NCI-H146 treated with DMSO at 0.1 percent for 48 hours (cell line): ENCODE measurements around the gene ZNF594.
"Not testable (repeated sequence)": the region's sequence is repeated elsewhere in the genome, so short reads cannot be mapped to it uniquely, and the experiment has no call there.

Source experiments
- DNase-seq: peaks from one replicate; lab custom pipeline; 2025; ENCODE audit not compliant: unreplicated experiment; lab: John Stamatoyannopoulos, UW

ZNF594 gene

DNA sequence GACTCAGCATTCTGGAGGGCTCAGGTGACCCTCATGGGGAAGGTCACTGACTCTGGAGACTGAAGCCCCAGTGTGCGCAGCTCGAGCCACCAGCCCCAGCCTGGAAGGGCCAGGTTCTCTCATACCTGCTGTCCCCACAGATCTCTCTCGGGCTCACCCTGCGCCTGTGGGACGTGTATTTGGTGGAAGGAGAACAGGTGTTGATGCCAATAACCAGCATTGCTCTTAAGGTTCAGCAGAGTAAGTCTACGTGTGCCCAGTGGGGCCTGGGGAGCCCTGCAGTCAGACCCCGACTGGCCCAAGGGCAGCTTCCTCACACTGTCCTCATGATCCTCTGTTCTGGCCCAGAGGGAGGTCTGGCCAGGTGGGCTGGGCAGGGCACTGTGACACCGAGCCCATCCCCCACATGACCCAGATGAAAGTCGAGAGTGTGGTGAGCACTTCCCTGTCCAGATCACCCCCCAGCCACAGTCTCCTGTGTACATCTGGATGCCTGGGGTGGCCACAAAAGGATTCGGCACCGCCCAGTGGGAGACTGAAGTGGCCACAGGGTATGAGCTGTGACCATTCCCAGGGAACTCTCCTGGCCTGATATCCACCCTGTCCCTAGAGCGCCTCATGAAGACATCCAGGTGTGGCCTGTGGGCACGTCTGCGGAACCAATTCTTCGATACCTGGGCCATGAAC lies 54.0 kb downstream of the ZNF594 start:
- DNase-seq, result not testable (repeated sequence)

DNA sequence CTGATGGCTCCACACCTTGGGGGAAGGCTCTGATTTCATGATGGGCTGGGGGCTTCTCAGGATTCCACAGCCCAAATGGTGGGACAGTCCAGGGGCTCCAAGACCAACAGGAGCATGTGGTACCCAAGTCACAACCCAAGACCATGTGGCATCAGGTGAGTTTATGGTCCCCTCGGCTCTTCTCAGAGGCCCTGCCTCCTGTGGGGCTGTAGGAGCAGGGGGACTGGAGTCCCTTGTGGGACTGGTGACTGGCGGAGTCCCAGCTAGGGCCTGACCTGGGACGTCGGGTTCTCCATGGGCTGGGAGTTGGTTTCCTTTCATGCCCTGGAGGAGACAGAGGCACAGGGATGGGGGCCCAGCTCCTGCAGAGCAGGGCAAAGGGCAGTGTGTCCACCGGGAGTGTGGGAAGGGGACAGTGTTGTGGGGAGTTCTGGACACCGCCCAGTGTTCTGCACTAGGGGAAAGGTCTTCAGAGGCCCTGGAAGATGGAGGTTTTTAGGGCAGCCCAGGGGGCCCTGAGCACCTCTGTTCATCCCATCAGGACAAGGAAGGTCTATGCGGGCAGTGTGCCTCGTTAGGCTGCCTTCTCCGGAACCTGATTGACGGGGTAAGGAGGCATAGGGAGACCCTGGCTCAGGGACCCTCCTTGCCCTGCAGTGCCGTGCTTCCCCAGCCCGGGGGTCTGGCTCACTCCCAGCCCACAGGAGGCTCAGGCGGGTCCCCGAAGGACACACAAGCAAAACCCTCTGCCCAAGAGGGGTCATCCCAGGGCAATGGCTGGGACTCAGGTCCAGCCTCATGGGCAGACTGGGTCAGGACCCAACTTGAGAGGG lies 54.9 kb downstream of the ZNF594 start:
- not testable (repeated sequence) for DNase-seq

DNA sequence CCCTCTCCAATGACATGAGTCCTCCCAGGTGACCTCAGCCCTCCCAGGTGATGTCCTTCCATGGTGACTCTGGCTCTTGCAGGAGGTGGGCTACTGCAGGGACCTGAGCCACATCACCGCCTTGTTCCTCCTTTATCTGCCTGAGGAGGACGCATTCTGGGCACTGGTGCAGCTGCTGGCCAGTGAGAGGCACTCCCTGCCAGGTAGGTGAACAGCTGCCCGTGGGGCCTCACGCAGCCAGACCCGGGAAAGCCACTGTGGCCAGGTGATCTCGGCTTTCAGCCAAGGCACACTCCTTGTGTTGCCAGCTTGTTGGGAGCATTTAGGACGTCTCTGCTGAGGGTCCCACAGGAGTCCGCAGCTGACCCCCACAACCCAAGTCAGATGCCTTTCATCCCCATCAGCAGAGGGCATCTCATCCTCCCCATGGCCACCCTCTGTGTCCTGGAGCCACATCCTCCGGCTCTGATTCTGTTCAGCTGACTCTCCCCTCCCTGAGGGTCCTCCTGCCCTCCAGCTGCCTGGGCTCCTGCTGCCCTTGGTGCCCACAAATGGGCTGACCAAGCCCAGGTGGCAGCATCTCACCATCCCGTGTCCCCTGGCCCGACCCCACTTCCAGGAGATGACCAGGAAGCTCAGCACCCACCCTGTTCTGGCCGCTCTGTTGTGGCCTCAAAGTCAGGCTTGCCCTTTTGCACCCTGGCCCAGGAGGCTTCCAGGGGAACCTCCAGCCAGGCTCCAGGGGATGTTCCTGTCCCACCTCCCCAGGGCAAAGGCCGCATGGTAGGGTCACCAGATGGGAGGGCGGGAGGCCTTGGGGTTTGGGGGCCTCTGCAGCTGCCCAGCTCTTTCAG lies 55.7 kb downstream of the ZNF594 start:
- DNase-seq, result no peak

DNA sequence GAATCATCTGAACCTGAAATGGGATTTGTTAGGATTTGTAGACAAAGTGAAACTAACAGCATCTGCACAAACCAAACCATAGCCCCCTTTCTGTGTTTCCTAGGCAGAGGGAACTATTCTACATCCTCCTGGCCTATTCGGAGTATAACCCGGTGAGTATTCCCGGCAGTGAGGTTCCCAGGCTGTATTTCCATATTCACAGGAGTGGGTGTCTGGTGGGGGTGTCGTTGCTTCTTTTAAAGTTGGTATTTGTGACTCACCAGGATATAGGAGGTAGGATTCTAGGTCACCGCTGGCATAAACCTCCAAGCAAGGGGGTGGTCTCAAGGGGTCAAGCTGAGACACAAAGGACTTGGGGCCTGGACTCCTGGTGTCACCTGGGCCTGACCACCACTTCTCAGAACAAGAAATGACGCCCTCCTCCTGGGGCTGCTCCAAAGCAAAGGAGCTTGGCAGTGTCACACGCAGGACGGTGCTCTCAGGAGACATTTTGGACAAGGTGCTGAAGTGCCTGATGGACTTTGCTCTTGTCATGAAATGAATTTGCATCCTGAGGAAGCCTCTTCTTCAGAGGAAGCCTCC lies 56.4 kb downstream of the ZNF594 start:
- DNase-seq, result not testable (repeated sequence)

DNA sequence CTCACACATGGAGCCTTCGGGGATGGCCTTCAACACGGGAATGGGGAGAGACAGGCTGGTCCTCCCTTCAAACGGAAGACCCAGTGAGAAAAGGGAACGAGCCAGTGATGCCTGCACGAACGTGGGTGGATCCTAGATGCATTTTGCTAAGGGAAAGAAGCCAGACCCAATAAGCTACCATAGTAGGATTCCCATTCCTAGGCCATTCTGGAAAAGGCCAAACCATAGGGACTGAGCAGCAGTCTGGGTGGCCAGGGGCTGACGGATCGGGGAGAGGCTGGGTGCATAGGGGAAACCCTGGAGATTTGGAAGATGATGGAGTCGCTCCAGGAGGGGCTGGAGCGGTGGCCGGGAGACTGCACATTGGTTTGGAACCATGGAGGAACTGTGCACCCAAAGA lies 57.1 kb downstream of the ZNF594 start:
- not testable (repeated sequence) for DNase-seq

DNA sequence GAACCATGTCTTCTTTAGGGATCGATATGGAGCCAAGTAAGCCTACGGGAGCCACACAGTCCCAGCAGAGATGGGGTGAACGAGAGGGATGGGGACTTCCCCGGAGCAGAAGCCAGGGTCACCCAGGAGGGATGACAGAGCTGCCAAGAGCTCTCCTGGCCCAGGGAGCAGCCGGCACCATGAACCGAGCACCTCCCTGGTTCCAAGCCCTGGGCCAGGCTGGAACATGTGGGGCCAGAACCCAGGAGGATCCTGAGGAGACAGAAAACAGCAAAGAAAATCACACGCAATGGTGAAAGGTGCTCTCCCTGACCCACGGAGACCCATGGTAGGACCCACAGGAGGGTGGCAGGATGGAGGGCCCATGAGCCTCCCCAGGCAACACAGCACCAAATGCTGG lies 57.7 kb downstream of the ZNF594 start:
- not testable (repeated sequence) for DNase-seq

DNA sequence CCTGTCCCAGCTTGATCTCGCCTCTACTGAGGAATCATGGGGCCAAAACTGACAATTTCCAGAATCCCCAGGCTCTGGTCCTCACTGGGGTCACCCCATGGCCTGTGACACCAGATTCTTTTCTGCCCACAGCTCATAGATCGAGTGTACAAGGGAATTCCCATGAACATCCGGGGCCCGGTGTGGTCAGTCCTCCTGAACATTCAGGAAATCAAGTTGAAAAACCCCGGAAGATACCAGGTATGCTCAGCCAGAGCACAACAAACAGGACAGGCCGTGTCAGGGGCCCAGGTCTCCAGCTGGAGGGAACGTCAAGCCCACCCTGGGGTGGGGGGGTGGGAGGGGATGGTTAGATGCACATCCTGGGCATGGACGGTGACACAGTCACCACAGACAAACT lies 58.4 kb downstream of the ZNF594 start:
- DNase-seq, result no peak

DNA sequence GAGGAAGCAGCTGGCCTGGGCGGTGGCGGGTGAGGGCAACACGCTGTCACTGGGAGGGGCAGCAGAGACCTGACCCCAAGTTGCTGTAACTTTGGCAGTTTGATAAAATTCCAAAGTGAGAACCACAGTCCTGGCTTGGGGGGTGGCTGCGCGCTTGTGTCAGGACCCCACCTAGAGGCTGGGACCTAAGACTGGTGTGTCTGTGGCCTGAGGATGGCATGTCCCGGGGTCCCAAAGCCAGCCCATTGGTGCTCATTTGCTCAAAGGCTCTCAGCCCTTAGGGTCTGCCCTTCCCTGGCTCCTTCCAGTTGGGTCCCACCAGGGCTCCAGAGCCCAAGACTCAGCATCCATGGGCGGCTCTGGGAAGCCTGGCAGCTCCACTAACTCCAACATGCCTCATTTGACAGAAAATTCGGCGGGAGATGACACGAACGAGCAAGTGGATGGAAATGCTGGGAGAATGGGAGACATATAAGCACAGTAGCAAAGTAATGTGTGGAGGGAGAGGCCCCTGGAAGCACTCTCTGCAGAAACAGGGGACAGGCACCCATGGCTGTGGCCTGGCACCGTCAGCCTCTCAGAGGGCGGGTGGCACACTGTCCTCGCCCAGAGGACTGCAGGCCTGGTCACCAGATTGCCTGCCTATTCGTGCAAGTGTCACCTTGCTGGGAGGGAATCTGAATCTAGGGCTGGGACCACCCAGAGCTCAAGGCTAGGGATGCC lies 59.0 kb downstream of the ZNF594 start:
- not testable (repeated sequence) for DNase-seq

DNA sequence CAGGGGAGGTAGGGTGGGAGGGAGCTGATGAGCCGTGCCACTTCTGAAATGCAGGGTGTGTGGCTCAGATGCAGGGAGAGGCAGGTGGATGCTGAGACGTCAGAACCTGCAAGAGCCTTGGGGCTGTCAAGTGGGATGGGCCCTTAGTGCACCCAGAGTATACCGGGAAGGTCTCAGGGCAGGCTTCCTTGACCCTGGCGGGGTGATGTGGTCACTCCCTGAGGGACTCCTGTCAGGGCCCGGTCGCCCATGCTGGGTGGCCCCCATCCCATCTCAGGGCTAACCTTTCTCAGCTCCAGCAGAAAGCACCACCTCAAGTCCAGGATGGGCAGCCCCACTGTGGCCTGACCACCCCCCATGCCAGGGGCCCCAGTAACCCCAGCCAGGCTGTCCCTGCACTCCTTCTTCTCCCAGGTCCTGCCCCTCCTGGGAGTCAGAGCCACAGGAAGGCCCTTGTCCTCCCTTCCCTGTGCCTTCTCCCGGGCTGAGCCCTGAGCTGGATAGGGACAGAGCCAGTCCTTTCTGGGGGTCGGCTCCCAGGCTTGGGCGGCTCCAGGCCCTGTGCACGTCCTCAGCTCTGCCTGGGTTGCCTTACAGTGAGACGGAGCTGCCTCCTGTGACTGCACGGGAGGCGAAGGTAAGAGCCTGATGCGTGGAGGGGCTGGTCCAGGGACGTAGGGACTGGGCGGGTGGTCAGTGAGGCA lies 59.7 kb downstream of the ZNF594 start:
- not testable (repeated sequence) for DNase-seq

DNA sequence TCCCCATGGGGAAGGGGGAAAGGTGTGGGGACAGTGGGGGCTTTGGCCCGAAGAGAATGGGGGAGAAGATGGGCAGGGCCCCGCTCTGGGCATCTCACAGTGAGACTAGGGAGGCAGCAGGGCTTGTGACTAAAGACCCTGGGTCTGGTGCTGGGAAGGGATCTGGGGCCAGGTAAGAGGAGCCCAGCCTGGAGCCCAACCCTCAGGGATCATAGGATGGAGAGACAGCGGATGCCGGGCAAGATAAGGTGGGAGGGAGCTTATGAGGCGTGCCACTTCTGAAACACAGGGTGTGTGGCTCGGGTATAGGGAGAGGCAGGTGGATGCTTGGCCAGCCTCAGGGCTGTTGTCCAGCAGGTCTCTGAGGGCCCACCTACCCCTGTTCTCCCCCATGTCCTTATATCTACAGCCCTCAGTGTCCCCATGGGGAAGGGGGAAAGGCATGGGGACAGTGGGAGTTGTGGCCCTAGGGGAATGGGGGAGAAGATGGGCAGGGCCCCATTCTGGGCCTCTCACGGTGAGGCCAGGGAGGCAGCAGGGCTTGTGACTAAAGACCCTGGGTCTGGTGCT lies 60.4 kb downstream of the ZNF594 start:
- no peak for DNase-seq

DNA sequence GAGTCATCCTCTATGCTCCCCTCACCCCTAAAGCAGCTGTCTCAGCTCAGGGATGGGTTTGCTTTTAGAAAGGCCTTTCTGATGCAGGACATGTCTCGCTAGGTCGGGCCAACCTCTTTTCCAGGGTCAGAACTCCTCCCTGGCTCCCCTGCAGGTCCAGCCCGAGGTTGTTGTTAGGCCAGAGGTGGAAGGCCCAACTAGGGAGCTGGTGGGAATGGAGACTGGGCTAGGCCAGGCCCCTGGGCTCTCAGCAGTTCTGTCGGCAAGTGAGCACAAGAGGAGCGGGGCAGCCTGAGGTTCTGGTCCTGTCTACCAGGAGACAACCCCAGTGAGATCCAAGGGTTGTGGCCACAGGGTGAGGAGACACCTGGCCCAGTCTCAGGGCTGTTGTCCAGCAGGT lies 61.0 kb downstream of the ZNF594 start:
- not testable (repeated sequence) for DNase-seq

DNA sequence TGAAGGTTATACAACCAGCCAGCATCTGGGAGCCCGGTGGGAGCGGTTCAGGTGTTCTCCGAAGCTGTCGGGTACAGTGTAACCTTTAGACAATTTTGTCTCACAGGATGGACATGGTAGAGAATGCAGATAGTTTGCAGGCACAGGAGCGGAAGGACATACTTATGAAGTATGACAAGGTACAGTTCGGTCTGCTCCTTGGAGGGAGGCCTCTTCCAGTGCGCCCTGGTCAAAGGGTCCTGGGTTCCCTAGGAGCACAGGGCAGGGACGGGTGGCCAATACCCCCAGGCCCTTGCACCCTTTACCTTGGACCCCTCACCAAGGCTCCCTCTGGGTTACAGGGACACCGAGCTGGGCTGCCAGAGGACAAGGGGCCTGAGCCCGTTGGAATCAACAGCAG lies 61.4 kb downstream of the ZNF594 start:
- not testable (repeated sequence) for DNase-seq

DNA sequence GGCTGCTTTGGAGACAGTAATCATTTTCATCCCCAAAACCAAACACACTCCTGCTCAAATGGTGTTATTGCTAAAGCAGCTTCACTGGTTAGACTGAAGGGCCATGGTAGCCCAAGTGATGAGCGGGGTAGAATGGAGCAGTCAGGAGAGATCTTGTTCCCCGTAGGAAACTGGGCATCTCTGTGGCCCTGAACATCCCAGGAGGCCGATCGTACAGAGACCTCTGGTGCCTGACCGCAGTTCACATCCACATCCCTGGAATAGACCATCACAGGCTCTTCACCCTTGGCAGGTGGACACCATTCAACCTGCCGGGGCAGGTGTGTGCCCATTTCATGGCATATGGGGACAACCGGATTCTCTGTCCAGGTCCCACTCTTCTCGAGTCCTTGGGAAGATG lies 61.9 kb downstream of the ZNF594 start:
- not testable (repeated sequence) for DNase-seq
